Neural cell (in vitro differentiated cells): ENCODE results near the gene RGL3.

Source experiments
- CTCF ChIP-seq: fragments of 450-650 bp; IDR thresholded peaks from 2 replicates; pipeline ENCODE4 v1.5.1; 2014; ENCODE audit warnings: antibody characterized with exemption, mild to moderate bottlenecking, moderate library complexity; ENCODE audit not compliant: poor library complexity, severe bottlenecking
- EP300 ChIP-seq: fragments of 450-650 bp; conservative IDR thresholded peaks from 2 replicates; pipeline ENCODE4 v1.6.1; 2014; ENCODE audit warnings: antibody characterized with exemption, mild to moderate bottlenecking, moderate library complexity; ENCODE audit not compliant: poor library complexity, severe bottlenecking
- EZH2 ChIP-seq: fragments of 200-600, 300-800 bp; shearing (Covaris generic), sonication (generic); IDR thresholded peaks from 2 replicates; pipeline ENCODE4 v1.6.1; 2014; ENCODE audit warnings: antibody characterized with exemption, low read length, borderline replicate concordance, mild to moderate bottlenecking; ENCODE audit not compliant: insufficient read depth, poor library complexity, severe bottlenecking
- MXI1 ChIP-seq: fragments of 450-650 bp; conservative IDR thresholded peaks from 2 replicates; pipeline ENCODE4 v1.6.1; 2014; ENCODE audit warnings: antibody characterized with exemption, mild to moderate bottlenecking; ENCODE audit not compliant: poor library complexity, severe bottlenecking
- POLR2AphosphoS5 ChIP-seq: IDR thresholded peaks from 2 replicates; pipeline ENCODE4 v1.6.1; 2012
- RAD21 ChIP-seq: fragments of 450-650 bp; conservative IDR thresholded peaks from 2 replicates; pipeline ENCODE4 v1.6.1; 2014; ENCODE audit warnings: antibody characterized with exemption, mild to moderate bottlenecking, moderate library complexity
- REST ChIP-seq: IDR thresholded peaks from 2 replicates; pipeline ENCODE4 v1.6.1; 2012; ENCODE audit warnings: borderline replicate concordance
- SMC3 ChIP-seq: fragments of 450-650 bp; conservative IDR thresholded peaks from 2 replicates; pipeline ENCODE4 v1.6.1; 2014; ENCODE audit warnings: antibody characterized with exemption, mild to moderate bottlenecking, moderate library complexity; ENCODE audit not compliant: poor library complexity
- TAF1 ChIP-seq: IDR thresholded peaks from 2 replicates; pipeline ENCODE4 v1.6.1; 2012; ENCODE audit warnings: low read depth

GRCh38 chr19:11377237-11377636, 41.9 kb downstream of the RGL3 start:
- TF ChIP-seq CTCF (no peak), MXI1 (no peak), POLR2AphosphoS5 (no peak), EZH2 (no peak), EP300 (no peak), REST (no peak), SMC3 (no peak), TAF1 (no peak), RAD21 (no peak)
